ENCODE results near the gene DDR2.

DDR2 gene

DNA sequence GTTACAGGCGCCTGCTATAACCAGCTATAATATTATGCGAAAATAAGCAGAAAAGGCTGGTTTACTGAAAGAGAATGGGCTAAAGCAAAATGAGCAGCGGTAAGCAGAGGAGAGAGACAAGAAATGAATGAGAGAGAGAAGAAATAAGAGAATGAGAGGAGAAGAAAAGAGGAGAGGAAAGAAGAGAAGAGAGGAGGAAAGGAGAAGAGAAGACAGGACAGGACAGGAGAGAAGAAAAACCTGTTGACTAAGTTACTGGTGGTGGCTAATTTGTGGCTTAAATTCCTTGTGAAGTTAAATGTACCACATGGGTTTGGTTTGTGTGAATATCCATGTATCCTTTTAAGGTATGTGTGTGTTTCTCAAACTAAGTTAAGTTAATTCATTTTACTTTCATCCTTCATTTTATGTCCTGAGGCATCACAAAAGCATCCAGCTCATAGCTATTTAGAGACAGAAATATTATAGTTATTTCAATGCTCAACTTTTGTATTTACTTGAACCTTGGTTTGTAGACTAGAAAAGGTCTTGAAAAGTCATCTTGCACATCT lies 3.1 kb upstream of the DDR2 start:
- no peak for DNase-seq (ENCODE audit: low spot score)

- no peak for DNase-seq (ENCODE audit: low spot score)
Observed at GRCh38 chr1:162629651-162630050, 2.6 kb upstream of the DDR2 start.

GRCh38 chr1:162631546-162632191 lies 595 bp upstream of the DDR2 start:
- DNase-seq (ENCODE audit: low spot score) = peak; percentile 87

GRCh38 chr1:162632698-162633080 lies 425 bp downstream of the DDR2 start:
- DNase-seq (ENCODE audit: low spot score) = no peak

GRCh38 chr1:162633081-162633762 lies 958 bp downstream of the DDR2 start:
- DNase-seq (ENCODE audit: low spot score) = peak; percentile 47

DNA sequence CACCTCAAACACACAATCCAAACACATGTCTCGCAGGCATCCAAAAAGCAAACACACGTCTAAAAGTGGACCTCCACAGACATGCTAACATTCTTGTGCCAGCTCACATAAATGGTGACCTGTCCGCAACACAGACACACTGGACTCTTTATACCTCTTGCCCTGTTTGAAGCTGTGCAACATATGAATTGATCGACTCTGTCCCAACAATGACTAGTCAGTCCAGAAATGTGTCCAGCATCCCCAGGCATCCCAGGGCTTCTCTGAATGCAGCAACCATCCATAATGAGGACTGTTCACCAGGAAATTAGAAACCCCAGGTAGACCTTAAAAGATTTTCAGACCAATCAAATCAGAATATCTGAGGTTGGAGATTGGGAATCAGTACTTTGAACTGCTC lies 3.2 kb downstream of the DDR2 start:
- DNase-seq (ENCODE audit: low spot score) = no peak

DNA sequence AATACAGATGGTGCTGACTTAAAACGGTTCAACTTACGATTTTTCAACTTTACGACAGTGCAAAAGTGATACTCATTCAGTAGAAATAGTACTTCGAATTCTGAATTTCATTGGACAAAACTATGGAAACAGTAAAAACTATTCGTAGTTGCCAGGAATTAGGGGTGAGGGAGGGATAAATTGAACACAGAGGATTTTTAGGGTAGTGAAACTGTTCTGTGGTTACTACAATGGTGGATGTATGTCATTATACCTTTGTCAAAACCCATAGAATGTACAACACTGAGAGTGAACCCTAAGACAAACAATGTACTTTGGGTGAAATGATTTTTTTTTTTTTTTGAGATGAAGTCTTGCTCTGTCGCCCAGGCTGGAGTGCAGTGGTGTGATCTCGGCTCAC lies 7.5 kb downstream of the DDR2 start:
- DNase-seq (ENCODE audit: low spot score) = no peak

DNA sequence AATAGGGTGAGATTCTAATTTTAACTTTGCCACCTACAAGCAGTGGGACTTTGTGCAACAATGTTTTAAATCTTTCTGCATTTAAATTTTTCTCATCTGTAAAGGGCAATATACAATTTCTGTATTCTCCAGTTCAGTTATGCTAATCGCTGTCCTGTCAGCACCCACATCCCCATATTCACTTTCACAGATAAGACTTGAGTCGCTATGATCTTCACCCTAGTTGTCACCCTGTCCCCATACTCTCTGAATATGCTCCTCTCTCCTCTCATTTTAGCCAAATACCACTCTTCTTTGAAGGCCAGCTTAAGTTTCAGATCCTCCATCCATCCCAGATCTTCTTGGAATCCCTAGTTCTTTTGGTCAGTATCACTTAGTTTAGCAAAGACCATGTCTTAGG lies 8.8 kb downstream of the DDR2 start:
- no peak for DNase-seq (ENCODE audit: low spot score)

DNA sequence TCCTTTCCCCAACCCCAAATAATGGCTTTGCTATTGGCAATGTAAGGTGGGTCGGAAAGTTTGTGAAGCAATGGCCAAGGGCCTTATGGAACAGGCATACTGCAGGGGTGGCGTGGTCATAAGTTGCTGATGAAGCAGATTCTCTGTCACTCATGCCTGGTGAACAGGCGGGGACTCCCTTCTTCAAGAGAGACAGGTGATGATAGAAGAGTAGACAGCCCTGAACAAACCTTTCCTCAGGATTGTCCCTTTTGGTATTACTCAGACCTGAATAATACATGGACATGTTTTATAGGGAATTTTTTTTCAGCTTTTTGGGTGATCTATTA lies 12.7 kb downstream of the DDR2 start:
- no peak for DNase-seq (ENCODE audit: low spot score)

- no peak for DNase-seq (ENCODE audit: low spot score)
Observed at GRCh38 chr1:162645666-162646065, 13.4 kb downstream of the DDR2 start.

DNA sequence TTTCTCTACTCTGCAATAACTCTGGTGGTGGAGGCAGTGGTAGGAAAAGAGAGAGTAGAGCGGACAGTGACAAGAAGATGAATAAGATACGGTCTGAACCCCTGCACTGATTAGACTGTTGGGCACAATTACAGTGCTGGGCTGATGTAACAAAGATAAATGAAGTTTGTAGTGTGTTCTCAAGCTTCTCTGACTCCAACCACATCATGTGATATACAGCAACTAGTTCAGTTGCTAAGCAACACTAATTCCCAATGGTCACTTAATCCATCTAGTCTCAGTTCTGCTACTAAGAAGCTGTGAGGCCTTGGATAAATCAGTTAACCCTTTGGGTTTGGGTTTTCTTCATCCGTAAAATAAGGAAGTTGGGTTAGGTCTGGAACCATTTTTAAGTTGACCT lies 17.3 kb downstream of the DDR2 start:
- peak; percentile 30 for DNase-seq (ENCODE audit: low spot score)

- DNase-seq (ENCODE audit: low spot score) = no peak
Observed at GRCh38 chr1:162654915-162655620, 22.8 kb downstream of the DDR2 start.

DNA sequence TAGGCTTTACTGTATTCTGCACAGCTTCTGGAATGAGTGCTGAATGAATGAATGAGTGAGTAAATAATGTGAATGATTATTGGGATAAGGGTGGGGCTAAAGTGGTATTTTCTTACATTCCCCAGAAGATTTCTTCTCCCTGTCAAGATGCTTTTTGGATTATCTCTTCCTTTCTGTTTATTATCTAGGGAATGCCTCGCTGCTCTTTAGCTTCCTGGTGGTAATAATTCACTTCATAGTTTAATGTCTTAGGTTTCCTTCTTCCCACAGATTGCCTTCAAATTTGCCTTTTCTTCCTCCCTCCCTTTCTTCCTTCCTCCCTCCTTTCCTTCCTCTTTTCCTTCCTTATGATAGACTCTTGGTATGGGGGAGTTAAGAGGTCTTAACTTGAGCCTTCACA lies 24.0 kb downstream of the DDR2 start:
- no peak for DNase-seq (ENCODE audit: low spot score)

GRCh38 chr1:162660574-162660973 lies 28.3 kb downstream of the DDR2 start:
- DNase-seq (ENCODE audit: low spot score) = no peak

GRCh38 chr1:162661336-162661735 lies 29.1 kb downstream of the DDR2 start:
- no peak for DNase-seq (ENCODE audit: low spot score)

GRCh38 chr1:162662013-162662412 lies 29.7 kb downstream of the DDR2 start:
- DNase-seq (ENCODE audit: low spot score) = no peak

- DNase-seq (ENCODE audit: low spot score) = no peak
Observed at GRCh38 chr1:162663086-162663485, 30.8 kb downstream of the DDR2 start.

- DNase-seq (ENCODE audit: low spot score) = no peak
Observed at GRCh38 chr1:162663589-162664106, 31.4 kb downstream of the DDR2 start.

- DNase-seq (ENCODE audit: low spot score) = no peak
Observed at GRCh38 chr1:162666006-162666645, 33.9 kb downstream of the DDR2 start.

GRCh38 chr1:162667381-162668080 lies 35.3 kb downstream of the DDR2 start:
- no peak for DNase-seq (ENCODE audit: low spot score)

DNA sequence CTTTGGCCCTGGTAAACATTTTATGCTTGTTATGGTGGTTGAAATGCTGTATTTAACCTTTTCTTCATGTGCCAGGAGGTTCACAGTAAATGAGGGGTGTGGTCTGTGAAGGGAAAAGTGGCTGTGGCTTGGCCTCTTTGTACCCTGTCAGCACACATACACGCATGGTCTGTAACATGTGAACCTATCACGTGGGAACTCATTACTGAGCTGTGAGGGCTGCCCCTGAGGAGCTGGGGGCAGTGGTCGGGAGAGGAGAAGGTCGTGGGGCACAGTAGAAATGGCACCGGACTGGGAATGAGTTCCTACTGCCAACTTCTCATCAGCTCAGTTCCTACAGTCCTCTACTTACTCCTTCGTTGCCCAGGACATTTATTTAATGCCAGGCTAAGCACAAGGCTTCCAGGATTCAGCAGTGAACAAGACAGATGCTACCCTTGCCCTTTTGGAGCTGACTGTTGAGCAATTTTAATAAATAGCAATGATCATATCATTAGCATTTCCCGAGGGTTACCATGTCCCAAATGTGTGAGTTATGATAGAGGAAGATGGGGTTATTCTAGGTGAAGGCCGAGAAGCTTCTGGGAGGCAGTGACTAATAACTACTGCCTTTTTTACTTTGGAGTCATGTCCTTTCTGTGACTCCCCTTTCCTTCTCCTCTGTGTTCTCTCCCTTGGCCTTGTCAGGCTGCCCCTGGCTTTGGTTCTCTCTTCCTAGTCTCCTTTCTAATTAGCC lies 38.8 kb downstream of the DDR2 start:
- DNase-seq (ENCODE audit: low spot score) = no peak
